SU-DHL-6 (cell line): ENCODE results near the gene CTTN.

Experiments
- H2AFZ ChIP-seq: fragments of 200-600 bp; sonication (generic); 2 replicates; pipeline ENCODE4 v1.6.1; 2014; ENCODE audit warnings: low read depth, mild to moderate bottlenecking, moderate library complexity, mixed read lengths, antibody characterized with exemption, low read length; ENCODE audit not compliant: severe bottlenecking
- H3F3A ChIP-seq: fragments of 200-600 bp; shearing (Covaris generic); 2 replicates; pipeline ENCODE4 v1.6.0; 2016; ENCODE audit warnings: antibody characterized with exemption, mild to moderate bottlenecking; ENCODE audit not compliant: insufficient read depth
- H3K27ac ChIP-seq: fragments of 200-600 bp; sonication (generic); 2 replicates; pipeline ENCODE4 v1.5.1; 2016; ENCODE audit warnings: low read depth, mild to moderate bottlenecking, low read length, moderate library complexity, mixed read lengths
- H3K27me3 ChIP-seq: fragments of 200-600 bp; sonication (generic), shearing (Covaris generic); 2 replicates; pipeline ENCODE4 v1.6.0; 2014; ENCODE audit warnings: mild to moderate bottlenecking, low read length
- H3K36me3 ChIP-seq: fragments of 200-600 bp; sonication (generic); 2 replicates; pipeline ENCODE4 v1.6.1; 2014; ENCODE audit warnings: mild to moderate bottlenecking, low read length, mixed read lengths
- H3K4me2 ChIP-seq: fragments of 300-600, 200-600 bp; shearing (Covaris generic), sonication (generic); 2 replicates; pipeline ENCODE4 v1.6.0; 2014; ENCODE audit warnings: low read length, low read depth, mild to moderate bottlenecking; ENCODE audit not compliant: poor library complexity, severe bottlenecking
- H3K4me3 ChIP-seq: fragments of 200-600 bp; sonication (generic); 2 replicates; pipeline ENCODE4 v1.5.1; 2014; ENCODE audit warnings: antibody characterized with exemption, low read length, mild to moderate bottlenecking, mixed read lengths; ENCODE audit not compliant: insufficient read depth, poor library complexity, severe bottlenecking
- H3K79me2 ChIP-seq: fragments of 200-600 bp; sonication (generic); 2 replicates; pipeline ENCODE4 v1.6.1; 2014; ENCODE audit warnings: mild to moderate bottlenecking, low read length, moderate library complexity; ENCODE audit not compliant: insufficient read depth
- H3K9ac ChIP-seq: fragments of 200-600 bp; sonication (generic); 2 replicates; pipeline ENCODE4 v1.7.0; 2014; ENCODE audit warnings: mild to moderate bottlenecking, low read length
- H3K9me2 ChIP-seq: fragments of 200-600 bp; sonication (generic); replicated peaks from 2 replicates; pipeline ENCODE4 v1.6.1; 2014; ENCODE audit warnings: low read length; ENCODE audit not compliant: insufficient read depth
- H3K9me3 ChIP-seq: fragments of 200-600 bp; sonication (generic); 2 replicates; pipeline ENCODE4 v1.6.1; 2014; ENCODE audit warnings: low read length, mixed read lengths; ENCODE audit not compliant: insufficient read depth
- H4K20me1 ChIP-seq: fragments of 200-600 bp; sonication (generic); 2 replicates; pipeline ENCODE4 v1.6.1; 2014; ENCODE audit warnings: low read depth, mild to moderate bottlenecking, antibody characterized with exemption, low read length, moderate library complexity, mixed read lengths
- EZH2phosphoT487 ChIP-seq: fragments of 200-600 bp; sonication (generic), shearing (Covaris generic); conservative IDR thresholded peaks from 2 replicates; pipeline ENCODE4 v1.6.1; 2018; ENCODE audit warnings: mild to moderate bottlenecking, antibody characterized with exemption, low read length, moderate library complexity, mixed read lengths
- TF ChIP-seq, protein P1 (sequence below): fragments of 200-600 bp; sonication (generic); IDR thresholded peaks from one replicate; pipeline ENCODE4 v1.5.1; 2017; ENCODE audit warnings: antibody characterized with exemption, mild to moderate bottlenecking, low read length, moderate library complexity; ENCODE audit not compliant: insufficient read depth, poor library complexity, severe bottlenecking

CTTN gene

DNA sequence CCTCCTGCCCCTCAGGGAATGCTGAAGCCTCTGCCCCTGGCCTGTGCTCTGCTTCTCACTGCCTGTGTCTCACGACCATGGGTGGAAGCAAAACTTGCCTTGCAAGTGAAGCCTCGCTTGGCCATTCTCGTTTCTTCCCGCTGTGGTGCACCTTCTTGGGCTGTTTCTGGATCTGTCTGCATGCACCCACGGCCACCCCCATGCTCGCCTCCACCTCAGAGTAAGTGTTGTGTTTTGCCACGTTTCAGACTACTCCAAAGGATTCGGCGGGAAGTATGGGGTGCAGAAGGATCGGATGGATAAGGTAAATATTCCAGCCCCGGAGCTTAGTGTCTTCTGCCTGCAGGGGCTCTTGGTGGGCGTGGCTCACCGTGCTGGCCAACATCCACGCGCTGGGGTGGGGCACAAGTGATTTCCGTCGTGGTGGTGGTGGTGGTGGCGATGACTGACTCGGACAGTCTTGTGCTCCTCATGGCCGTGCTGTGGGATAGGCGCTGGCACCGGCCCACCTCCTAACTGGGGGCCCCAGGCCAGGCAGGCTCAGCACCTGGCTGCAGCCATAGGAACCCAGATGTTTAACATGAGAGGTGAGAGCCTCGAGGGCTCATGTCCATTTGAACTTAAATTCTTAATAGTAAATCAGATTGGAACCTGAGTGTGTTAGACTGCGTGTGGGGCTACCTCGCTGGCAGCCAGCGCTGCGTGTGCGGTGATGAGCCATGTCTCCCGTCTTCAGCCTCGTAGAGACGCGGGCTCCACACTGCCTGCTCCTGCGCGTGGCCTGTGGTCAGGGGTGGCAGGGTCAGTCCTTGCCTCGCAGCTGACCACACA is 24.6 kb downstream of the CTTN start:
- no peak overlapping the region for H3K27ac ChIP-seq
- TF ChIP-seq, protein P1, sequence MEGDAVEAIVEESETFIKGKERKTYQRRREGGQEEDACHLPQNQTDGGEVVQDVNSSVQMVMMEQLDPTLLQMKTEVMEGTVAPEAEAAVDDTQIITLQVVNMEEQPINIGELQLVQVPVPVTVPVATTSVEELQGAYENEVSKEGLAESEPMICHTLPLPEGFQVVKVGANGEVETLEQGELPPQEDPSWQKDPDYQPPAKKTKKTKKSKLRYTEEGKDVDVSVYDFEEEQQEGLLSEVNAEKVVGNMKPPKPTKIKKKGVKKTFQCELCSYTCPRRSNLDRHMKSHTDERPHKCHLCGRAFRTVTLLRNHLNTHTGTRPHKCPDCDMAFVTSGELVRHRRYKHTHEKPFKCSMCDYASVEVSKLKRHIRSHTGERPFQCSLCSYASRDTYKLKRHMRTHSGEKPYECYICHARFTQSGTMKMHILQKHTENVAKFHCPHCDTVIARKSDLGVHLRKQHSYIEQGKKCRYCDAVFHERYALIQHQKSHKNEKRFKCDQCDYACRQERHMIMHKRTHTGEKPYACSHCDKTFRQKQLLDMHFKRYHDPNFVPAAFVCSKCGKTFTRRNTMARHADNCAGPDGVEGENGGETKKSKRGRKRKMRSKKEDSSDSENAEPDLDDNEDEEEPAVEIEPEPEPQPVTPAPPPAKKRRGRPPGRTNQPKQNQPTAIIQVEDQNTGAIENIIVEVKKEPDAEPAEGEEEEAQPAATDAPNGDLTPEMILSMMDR, result no peak
- TF ChIP-seq EZH2phosphoT487, result no peak
- no peak overlapping the region for H2AFZ ChIP-seq
- H3K9me3 ChIP-seq, result no peaks in the 10 kb centered on the region
- H3K9me2 ChIP-seq, result no peaks in the 10 kb centered on the region
- no peak overlapping the region for H3K9ac ChIP-seq
- no peak overlapping the region for H3K4me2 ChIP-seq
- H3K79me2 ChIP-seq, result no peaks in the 10 kb centered on the region
- H3K36me3 ChIP-seq, result no peaks in the 10 kb centered on the region
- no peaks in the 10 kb centered on the region for H3K27me3 ChIP-seq
- no peaks in the 10 kb centered on the region for H3F3A ChIP-seq
- no peaks in the 10 kb centered on the region for H4K20me1 ChIP-seq
- H3K4me3 ChIP-seq, result no peak overlapping the region

DNA sequence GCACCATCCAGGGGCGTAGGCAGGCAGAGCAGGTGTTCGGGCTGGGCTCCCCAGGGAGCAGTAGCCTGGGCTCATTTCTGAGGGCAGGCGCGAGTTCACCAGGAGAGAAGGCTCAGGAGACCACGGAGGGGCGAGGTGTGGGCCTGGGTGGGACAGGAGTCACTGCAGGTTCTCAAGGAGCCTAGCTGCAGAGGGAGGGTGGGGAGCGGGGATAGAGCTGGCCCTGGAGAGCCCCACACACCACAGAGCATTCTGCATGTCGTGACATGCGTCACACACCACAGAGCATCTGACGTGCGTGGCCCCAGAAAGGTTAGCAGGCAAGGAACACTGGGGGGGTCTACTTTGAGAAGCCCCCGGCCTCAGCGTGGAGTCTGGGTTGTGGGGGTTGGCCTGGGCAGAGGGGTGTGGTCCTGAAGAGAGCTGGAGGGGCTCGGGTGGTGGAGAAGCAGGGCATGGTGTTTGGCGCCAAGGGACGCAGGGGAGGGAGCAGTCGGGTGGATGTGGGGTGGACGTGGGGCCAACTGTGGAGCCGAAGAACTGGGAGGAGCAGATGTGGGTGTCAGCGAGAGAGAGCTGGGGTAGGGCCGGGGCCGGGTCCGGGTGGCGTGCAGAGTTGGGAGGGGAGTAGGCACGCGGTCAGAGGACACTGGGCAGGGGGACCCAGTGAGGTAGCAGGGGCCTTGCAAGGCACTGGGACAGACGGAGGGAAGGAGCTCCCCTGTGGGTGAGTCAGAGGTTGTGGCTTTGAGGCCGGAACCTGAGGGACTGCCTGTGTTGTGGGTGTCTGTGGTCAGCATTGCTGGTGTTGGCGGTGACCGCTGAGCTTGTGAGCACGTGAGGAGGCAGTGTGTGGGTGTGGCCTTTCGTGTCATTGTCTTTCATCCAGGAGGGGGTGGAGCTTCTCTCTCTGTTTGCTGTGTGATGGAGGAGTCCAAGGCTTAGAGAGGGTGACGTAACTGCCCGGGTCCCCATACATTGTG is 25.5 kb downstream of the CTTN start:
- Histone ChIP-seq H3K9ac (no peak overlapping the region), H3K79me2 (no peaks in the 10 kb centered on the region), H3K4me3 (no peak overlapping the region), H2AFZ (no peak overlapping the region), H3K9me2 (no peaks in the 10 kb centered on the region), H3K27ac (no peak overlapping the region), H3K4me2 (no peak overlapping the region), H3K36me3 (no peaks in the 10 kb centered on the region), H3K27me3 (no peaks in the 10 kb centered on the region), H3K9me3 (no peaks in the 10 kb centered on the region), H3F3A (no peaks in the 10 kb centered on the region), H4K20me1 (no peaks in the 10 kb centered on the region)
- TF ChIP-seq EZH2phosphoT487, result no peak
- TF ChIP-seq, protein P1, result no peak

DNA sequence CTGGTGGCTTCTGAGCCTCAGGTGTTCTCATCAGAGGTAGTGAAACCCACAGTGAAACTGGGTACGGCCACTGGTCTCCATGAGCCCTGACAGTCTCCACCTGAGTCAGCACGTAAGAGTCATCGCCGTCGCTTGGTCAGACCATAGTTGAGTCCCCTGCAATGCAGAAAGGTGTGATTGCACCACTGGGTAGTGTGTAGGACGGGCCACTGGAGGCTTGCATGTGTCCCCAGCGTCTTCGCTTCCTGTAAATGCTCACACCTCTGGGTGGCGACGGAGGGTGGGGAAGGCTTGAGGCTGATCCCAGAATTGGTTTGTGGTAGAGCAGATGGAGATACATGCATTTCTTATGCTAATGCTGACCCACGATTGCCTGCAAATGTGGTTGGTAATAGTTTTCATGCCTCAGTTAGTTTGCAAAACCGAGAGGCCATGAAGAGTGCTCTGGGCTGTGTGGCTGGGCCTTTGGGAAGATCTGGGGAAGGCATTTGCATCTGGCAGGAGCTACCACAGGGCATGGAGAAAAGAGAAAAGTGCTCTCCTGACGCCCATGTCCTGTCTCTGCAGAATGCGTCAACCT is 26.5 kb downstream of the CTTN start:
- Histone ChIP-seq H3K79me2 (no peaks in the 10 kb centered on the region), H3K9me3 (no peaks in the 10 kb centered on the region), H3K27ac (no peak overlapping the region), H2AFZ (no peak overlapping the region), H3K27me3 (no peaks in the 10 kb centered on the region), H3K4me2 (no peak overlapping the region), H3K36me3 (no peaks in the 10 kb centered on the region), H3K9me2 (no peaks in the 10 kb centered on the region), H3F3A (no peaks in the 10 kb centered on the region), H3K9ac (no peak overlapping the region), H3K4me3 (no peak overlapping the region), H4K20me1 (no peaks in the 10 kb centered on the region)
- TF ChIP-seq, protein P1, result no peak
- TF ChIP-seq EZH2phosphoT487, result no peak
